Mucosa of rectum (tissue), 2 donors: Measurements from ENCODE around the gene NSD2.

Experiments
- H3K27ac ChIP-seq, 2 donors: one replicate each; pipeline ENCODE4 v1.7.0; 2013; ENCODE audit warnings: inconsistent platforms in 2 of 2, low read depth in 2 of 2, low read length in 2 of 2
- H3K27me3 ChIP-seq, 2 donors: one replicate each; pipeline ENCODE4 v1.7.0; 2013; ENCODE audit warnings: low read length in 2 of 2; ENCODE audit not compliant: control insufficient read depth in 2 of 2, insufficient read depth in 2 of 2
- H3K36me3 ChIP-seq, 2 donors: one replicate each; pipeline ENCODE4 v1.7.0; 2013; ENCODE audit warnings: low read length in 2 of 2; ENCODE audit not compliant: control insufficient read depth in 2 of 2, insufficient read depth in 2 of 2
- H3K4me1 ChIP-seq, 2 donors: one replicate each; pipeline ENCODE4 v1.7.0; 2013; ENCODE audit warnings: low read length in 2 of 2, mild to moderate bottlenecking in 1 of 2; ENCODE audit not compliant: control insufficient read depth in 2 of 2, insufficient read depth in 2 of 2
- H3K4me3 ChIP-seq, 2 donors: one replicate each; pipeline ENCODE4 v1.7.0; 2013; ENCODE audit warnings: low read length in 2 of 2
- H3K9ac ChIP-seq, 2 donors: one replicate each; pipeline ENCODE4 v1.7.0; 2013; ENCODE audit warnings: low read length in 2 of 2, low read depth in 1 of 2, mild to moderate bottlenecking in 1 of 2
- H3K9me3 ChIP-seq, 2 donors: one replicate each; pipeline ENCODE4 v1.7.0; 2013; ENCODE audit warnings: low read length in 2 of 2; ENCODE audit not compliant: control insufficient read depth in 2 of 2
- donor health status: healthy.
- donor health status: Normal muscosa, but diverticular disease.

Gene NSD2

GRCh38 chr4:1975880-1976279, 104.7 kb downstream of the NSD2 start:
- Histone ChIP-seq H3K4me1 (no peaks in the 10 kb centered on the region), H3K9me3 (no peaks in the 10 kb centered on the region), H3K4me3 (no peak overlapping the region), H3K27ac (no peak overlapping the region), H3K36me3 (peaks cover 57 to 68% of the 10 kb centered on the region in 2 donors), H3K9ac (no peak overlapping the region), H3K27me3 (no peaks in the 10 kb centered on the region)

GRCh38 chr4:1976416-1977352, 105.5 kb downstream of the NSD2 start:
- Histone ChIP-seq H3K27ac (no peak overlapping the region), H3K4me3 (no peak overlapping the region), H3K9ac (no peak overlapping the region), H3K9me3 (no peaks in the 10 kb centered on the region), H3K36me3 (peaks cover 60 to 71% of the 10 kb centered on the region in 2 donors), H3K27me3 (no peaks in the 10 kb centered on the region), H3K4me1 (peaks cover 3 to 5% of the 10 kb centered on the region in 2 donors)

GRCh38 chr4:1978226-1978625, 107.0 kb downstream of the NSD2 start:
- Histone ChIP-seq H3K4me1 (peaks cover 6% of the 10 kb centered on the region in 2 donors), H3K27ac (no peak overlapping the region), H3K27me3 (no peaks in the 10 kb centered on the region), H3K9me3 (no peaks in the 10 kb centered on the region), H3K4me3 (no peak overlapping the region), H3K9ac (no peak overlapping the region), H3K36me3 (peaks cover 57 to 76% of the 10 kb centered on the region in 2 donors)

- peaks cover 60 to 76% of the 10 kb centered on the region in 2 donors for H3K36me3 ChIP-seq
- no peaks in the 10 kb centered on the region for H3K9me3 ChIP-seq
- no peaks in the 10 kb centered on the region for H3K27me3 ChIP-seq
- H3K9ac ChIP-seq: no peak overlapping the region
- no peak overlapping the region for H3K4me3 ChIP-seq
- H3K27ac ChIP-seq: no peak overlapping the region
- H3K4me1 ChIP-seq: peaks cover 6% of the 10 kb centered on the region in 2 donors
Observed at GRCh38 chr4:1978741-1979476, 107.7 kb downstream of the NSD2 start.

GRCh38 chr4:1979477-1980196, 108.4 kb downstream of the NSD2 start:
- Histone ChIP-seq H3K9ac (no peak overlapping the region), H3K9me3 (no peaks in the 10 kb centered on the region), H3K27me3 (no peaks in the 10 kb centered on the region), H3K36me3 (peaks cover 63 to 78% of the 10 kb centered on the region in 2 donors), H3K4me3 (no peak overlapping the region), H3K4me1 (peaks cover 6% of the 10 kb centered on the region in 2 donors), H3K27ac (no peak overlapping the region)

- peaks cover 6% of the 10 kb centered on the region in 2 donors for H3K4me1 ChIP-seq
- H3K36me3 ChIP-seq: peaks cover 63 to 77% of the 10 kb centered on the region in 2 donors
- H3K27me3 ChIP-seq: no peaks in the 10 kb centered on the region
- no peak overlapping the region for H3K9ac ChIP-seq
- H3K4me3 ChIP-seq: no peak overlapping the region
- no peak overlapping the region for H3K27ac ChIP-seq
- H3K9me3 ChIP-seq: no peaks in the 10 kb centered on the region
Observed at GRCh38 chr4:1980561-1981041, 109.4 kb downstream of the NSD2 start.

GRCh38 chr4:1981251-1982058, 110.3 kb downstream of the NSD2 start:
- no peaks in the 10 kb centered on the region for H3K27me3 ChIP-seq
- H3K4me3 ChIP-seq: no peak overlapping the region
- H3K27ac ChIP-seq: peak overlapping the region in 1 of 2 donors; percentile 35
- peaks cover 61 to 76% of the 10 kb centered on the region in 2 donors for H3K36me3 ChIP-seq
- H3K9me3 ChIP-seq: no peaks in the 10 kb centered on the region
- H3K9ac ChIP-seq: no peak overlapping the region
- H3K4me1 ChIP-seq: peaks cover 6% of the 10 kb centered on the region in 2 donors

GRCh38 chr4:1982124-1983052, 111.2 kb downstream of the NSD2 start:
- no peak overlapping the region for H3K9ac ChIP-seq
- peaks cover 57 to 76% of the 10 kb centered on the region in 2 donors for H3K36me3 ChIP-seq

More at GRCh38 chr4:1982124-1983052, 111.2 kb downstream of the NSD2 start:
- Histone ChIP-seq H3K9me3 (no peaks in the 10 kb centered on the region), H3K27me3 (no peaks in the 10 kb centered on the region), H3K4me1 (peaks cover 6% of the 10 kb centered on the region in 2 donors), H3K27ac (peak overlapping the region; percentile 26 to 56), H3K4me3 (no peak overlapping the region)
